ENCODE measurements around the gene PDZRN4. TPM values are rescaled to one million over a fixed set of nuclear protein-coding genes. Genes with fewer than 3 reads are reported as not detected.

Gene PDZRN4
- polyA plus RNA-seq, 1 donor from 2014 or later: 46.7 TPM

DNA sequence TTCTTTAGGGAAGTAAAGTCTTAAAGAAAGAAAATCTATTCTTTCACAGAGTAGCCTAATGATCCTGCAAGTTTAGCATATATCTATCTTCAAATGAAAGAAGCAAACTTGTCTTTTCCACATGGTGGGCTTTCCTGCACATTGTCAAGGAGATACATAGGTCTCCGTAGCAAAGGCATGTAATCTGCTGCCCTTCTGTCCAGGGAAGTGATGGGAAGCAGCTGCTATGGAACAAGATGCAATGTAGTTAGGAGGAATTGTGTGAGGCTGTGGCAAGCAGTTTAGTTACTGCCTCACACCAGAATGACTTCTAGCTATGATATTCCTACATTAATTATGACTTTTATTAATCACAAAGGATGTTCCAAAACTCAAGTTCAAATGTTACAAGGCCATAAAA, 174.4 kb downstream of the PDZRN4 start:
- H3K9ac ChIP-seq (ENCODE audit: low read length): no peak overlapping the region
- H3K4me2 ChIP-seq (ENCODE audit: low read length): no peak overlapping the region
- H3K79me2 ChIP-seq (replicated peaks; ENCODE audit: insufficient read depth, low read length): no peaks in the 10 kb centered on the region
- H4K20me1 ChIP-seq (ENCODE audit: insufficient read depth): no peaks in the 10 kb centered on the region
- H3K27ac ChIP-seq (ENCODE audit: low read length): no peak overlapping the region
- no peaks in the 10 kb centered on the region for H3K27me3 ChIP-seq (ENCODE audit: insufficient read depth, low read depth, low read length)
- no peak overlapping the region for H2AFZ ChIP-seq (ENCODE audit: low read depth, low read length)
- no peaks in the 10 kb centered on the region for H3K9me2 ChIP-seq (ENCODE audit: insufficient read depth, low read length)
- H3K36me3 ChIP-seq (ENCODE audit: insufficient read depth, low read length): no peaks in the 10 kb centered on the region
- H3K9me3 ChIP-seq (ENCODE audit: low read length): no peaks in the 10 kb centered on the region
- peaks cover 4% of the 10 kb centered on the region for H3F3A ChIP-seq (ENCODE audit: insufficient read depth, low read length, poor library complexity, severe bottlenecking)
- TF ChIP-seq, protein P1, sequence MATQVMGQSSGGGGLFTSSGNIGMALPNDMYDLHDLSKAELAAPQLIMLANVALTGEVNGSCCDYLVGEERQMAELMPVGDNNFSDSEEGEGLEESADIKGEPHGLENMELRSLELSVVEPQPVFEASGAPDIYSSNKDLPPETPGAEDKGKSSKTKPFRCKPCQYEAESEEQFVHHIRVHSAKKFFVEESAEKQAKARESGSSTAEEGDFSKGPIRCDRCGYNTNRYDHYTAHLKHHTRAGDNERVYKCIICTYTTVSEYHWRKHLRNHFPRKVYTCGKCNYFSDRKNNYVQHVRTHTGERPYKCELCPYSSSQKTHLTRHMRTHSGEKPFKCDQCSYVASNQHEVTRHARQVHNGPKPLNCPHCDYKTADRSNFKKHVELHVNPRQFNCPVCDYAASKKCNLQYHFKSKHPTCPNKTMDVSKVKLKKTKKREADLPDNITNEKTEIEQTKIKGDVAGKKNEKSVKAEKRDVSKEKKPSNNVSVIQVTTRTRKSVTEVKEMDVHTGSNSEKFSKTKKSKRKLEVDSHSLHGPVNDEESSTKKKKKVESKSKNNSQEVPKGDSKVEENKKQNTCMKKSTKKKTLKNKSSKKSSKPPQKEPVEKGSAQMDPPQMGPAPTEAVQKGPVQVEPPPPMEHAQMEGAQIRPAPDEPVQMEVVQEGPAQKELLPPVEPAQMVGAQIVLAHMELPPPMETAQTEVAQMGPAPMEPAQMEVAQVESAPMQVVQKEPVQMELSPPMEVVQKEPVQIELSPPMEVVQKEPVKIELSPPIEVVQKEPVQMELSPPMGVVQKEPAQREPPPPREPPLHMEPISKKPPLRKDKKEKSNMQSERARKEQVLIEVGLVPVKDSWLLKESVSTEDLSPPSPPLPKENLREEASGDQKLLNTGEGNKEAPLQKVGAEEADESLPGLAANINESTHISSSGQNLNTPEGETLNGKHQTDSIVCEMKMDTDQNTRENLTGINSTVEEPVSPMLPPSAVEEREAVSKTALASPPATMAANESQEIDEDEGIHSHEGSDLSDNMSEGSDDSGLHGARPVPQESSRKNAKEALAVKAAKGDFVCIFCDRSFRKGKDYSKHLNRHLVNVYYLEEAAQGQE (IDR thresholded peaks at IDR 0.05; ENCODE audit: borderline replicate concordance): no peak
- TF ChIP-seq TAF1 (IDR thresholded peaks at IDR 0.05; ENCODE audit: low read depth) (no peak), EP300 (conservative IDR thresholded peaks at IDR 0.05; ENCODE audit: poor library complexity, severe bottlenecking) (no peak), POLR2AphosphoS5 (IDR thresholded peaks at IDR 0.05) (no peak), SMC3 (conservative IDR thresholded peaks at IDR 0.05; ENCODE audit: poor library complexity) (no peak), MXI1 (conservative IDR thresholded peaks at IDR 0.05; ENCODE audit: poor library complexity, severe bottlenecking) (no peak), RAD21 (conservative IDR thresholded peaks at IDR 0.05) (no peak), EZH2 (IDR thresholded peaks at IDR 0.05; ENCODE audit: borderline replicate concordance, insufficient read depth, low read length, poor library complexity, severe bottlenecking) (no peak)
- TF ChIP-seq, protein P2, sequence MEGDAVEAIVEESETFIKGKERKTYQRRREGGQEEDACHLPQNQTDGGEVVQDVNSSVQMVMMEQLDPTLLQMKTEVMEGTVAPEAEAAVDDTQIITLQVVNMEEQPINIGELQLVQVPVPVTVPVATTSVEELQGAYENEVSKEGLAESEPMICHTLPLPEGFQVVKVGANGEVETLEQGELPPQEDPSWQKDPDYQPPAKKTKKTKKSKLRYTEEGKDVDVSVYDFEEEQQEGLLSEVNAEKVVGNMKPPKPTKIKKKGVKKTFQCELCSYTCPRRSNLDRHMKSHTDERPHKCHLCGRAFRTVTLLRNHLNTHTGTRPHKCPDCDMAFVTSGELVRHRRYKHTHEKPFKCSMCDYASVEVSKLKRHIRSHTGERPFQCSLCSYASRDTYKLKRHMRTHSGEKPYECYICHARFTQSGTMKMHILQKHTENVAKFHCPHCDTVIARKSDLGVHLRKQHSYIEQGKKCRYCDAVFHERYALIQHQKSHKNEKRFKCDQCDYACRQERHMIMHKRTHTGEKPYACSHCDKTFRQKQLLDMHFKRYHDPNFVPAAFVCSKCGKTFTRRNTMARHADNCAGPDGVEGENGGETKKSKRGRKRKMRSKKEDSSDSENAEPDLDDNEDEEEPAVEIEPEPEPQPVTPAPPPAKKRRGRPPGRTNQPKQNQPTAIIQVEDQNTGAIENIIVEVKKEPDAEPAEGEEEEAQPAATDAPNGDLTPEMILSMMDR (IDR thresholded peaks at IDR 0.05; ENCODE audit: poor library complexity, severe bottlenecking): no peak
- H3K4me3 ChIP-seq (ENCODE audit: low read length): no peak overlapping the region

DNA sequence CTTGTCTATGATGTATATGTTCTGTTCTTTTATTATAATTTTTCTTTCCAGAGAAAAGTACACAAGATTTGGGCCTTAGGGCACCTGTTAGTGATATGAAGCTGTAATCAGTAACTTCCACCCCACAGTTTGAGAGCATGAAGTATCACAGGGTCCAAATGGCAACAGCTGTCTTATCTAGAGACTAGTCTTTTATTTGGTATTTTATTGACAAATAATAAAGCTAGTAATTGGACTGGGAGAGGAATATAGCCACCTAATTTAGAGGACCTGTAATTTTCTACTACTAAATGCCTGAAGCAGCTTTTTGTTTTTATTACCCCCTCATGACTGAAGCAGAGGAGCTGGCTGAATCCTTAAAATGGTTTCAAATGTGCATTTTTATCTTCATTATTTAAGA, 174.8 kb downstream of the PDZRN4 start:
- H3K9ac ChIP-seq (ENCODE audit: low read length): no peak overlapping the region
- H3K4me3 ChIP-seq (ENCODE audit: low read length): no peak overlapping the region
- no peaks in the 10 kb centered on the region for H3K36me3 ChIP-seq (ENCODE audit: insufficient read depth, low read length)
- H3K4me2 ChIP-seq (ENCODE audit: low read length): no peak overlapping the region
- no peaks in the 10 kb centered on the region for H4K20me1 ChIP-seq (ENCODE audit: insufficient read depth)
- no peaks in the 10 kb centered on the region for H3K9me2 ChIP-seq (ENCODE audit: insufficient read depth, low read length)
- H3K27me3 ChIP-seq (ENCODE audit: insufficient read depth, low read depth, low read length): no peaks in the 10 kb centered on the region
- H3K9me3 ChIP-seq (ENCODE audit: low read length): no peaks in the 10 kb centered on the region
- no peak overlapping the region for H2AFZ ChIP-seq (ENCODE audit: low read depth, low read length)
- H3K79me2 ChIP-seq (replicated peaks; ENCODE audit: insufficient read depth, low read length): no peaks in the 10 kb centered on the region
- TF ChIP-seq, protein P2 (IDR thresholded peaks at IDR 0.05; ENCODE audit: poor library complexity, severe bottlenecking): no peak
- TF ChIP-seq EP300 (conservative IDR thresholded peaks at IDR 0.05; ENCODE audit: poor library complexity, severe bottlenecking) (no peak), TAF1 (IDR thresholded peaks at IDR 0.05; ENCODE audit: low read depth) (no peak), RAD21 (conservative IDR thresholded peaks at IDR 0.05) (no peak), POLR2AphosphoS5 (IDR thresholded peaks at IDR 0.05) (no peak), SMC3 (conservative IDR thresholded peaks at IDR 0.05; ENCODE audit: poor library complexity) (no peak)
- TF ChIP-seq, protein P1 (IDR thresholded peaks at IDR 0.05; ENCODE audit: borderline replicate concordance): no peak
- H3K27ac ChIP-seq (ENCODE audit: low read length): no peak overlapping the region
- peaks cover 4% of the 10 kb centered on the region for H3F3A ChIP-seq (ENCODE audit: insufficient read depth, low read length, poor library complexity, severe bottlenecking)
